OCI-LY3 (cell line): ENCODE measurements around the gene CAP2.

Experiments
- H2AFZ ChIP-seq: fragments of 200-600, 300-600 bp; shearing (Covaris generic); 2 replicates; pipeline ENCODE4 v1.6.0; 2014; ENCODE audit warnings: antibody characterized with exemption, low read depth, low read length
- H3K27ac ChIP-seq: fragments of 200-600, 300-600 bp; sonication (generic); 2 replicates; pipeline ENCODE4 v1.5.1; 2014; ENCODE audit warnings: mild to moderate bottlenecking, low read length, moderate library complexity, mixed read lengths
- H3K27me3 ChIP-seq: fragments of 200-600, 300-600 bp; sonication (generic); 2 replicates; pipeline ENCODE4 v1.6.1; 2014; ENCODE audit warnings: low read depth, low read length, mixed read lengths
- H3K36me3 ChIP-seq: fragments of 200-600, 300-600 bp; sonication (generic); replicated peaks from 2 replicates; pipeline ENCODE3; 2014; ENCODE audit warnings: low read depth, low read length, mixed read lengths
- H3K4me1 ChIP-seq: fragments of 300-600, 200-600 bp; sonication (generic); 2 replicates; pipeline ENCODE4 v1.6.1; 2014; ENCODE audit warnings: low read length, mixed read lengths
- H3K4me2 ChIP-seq: fragments of 200-600, 300-600 bp; sonication (generic); 2 replicates; pipeline ENCODE4 v1.6.1; 2014; ENCODE audit warnings: low read length, mixed read lengths
- H3K4me3 ChIP-seq: fragments of 300-600, 200-600 bp; sonication (generic); 2 replicates; pipeline ENCODE4 v1.5.1; 2014; ENCODE audit warnings: antibody characterized with exemption, mild to moderate bottlenecking, low read length, moderate library complexity
- H3K79me2 ChIP-seq: fragments of 300-600, 200-600 bp; shearing (Covaris generic); 2 replicates; pipeline ENCODE4 v1.6.1; 2014; ENCODE audit warnings: mild to moderate bottlenecking, low read length, mixed read lengths
- H3K9ac ChIP-seq: fragments of 300-600, 200-600 bp; shearing (Covaris generic); 2 replicates; pipeline ENCODE4 v1.6.0; 2014; ENCODE audit warnings: mild to moderate bottlenecking, low read length, moderate library complexity
- H3K9me3 ChIP-seq: fragments of 200-600, 300-600 bp; shearing (Covaris generic); 2 replicates; pipeline ENCODE4 v1.6.1; 2014; ENCODE audit warnings: low read length, mixed read lengths; ENCODE audit not compliant: insufficient read depth
- H4K20me1 ChIP-seq: fragments of 200-600, 300-600 bp; sonication (generic); 2 replicates; pipeline ENCODE4 v1.6.1; 2016; ENCODE audit warnings: low read length, mixed read lengths; ENCODE audit not compliant: insufficient read depth
- CTCF ChIP-seq: fragments of 200-600, 300-600 bp; sonication (generic); IDR thresholded peaks from 2 replicates; pipeline ENCODE4 v1.5.1; 2014; ENCODE audit warnings: antibody characterized with exemption, low read length, low read depth
- EZH2phosphoT487 ChIP-seq: fragments of 200-600 bp; shearing (Covaris generic); IDR thresholded peaks from 2 replicates; pipeline ENCODE4 v1.6.1; 2018; ENCODE audit warnings: antibody characterized with exemption, mixed run types, low read depth

The CAP2 gene

DNA sequence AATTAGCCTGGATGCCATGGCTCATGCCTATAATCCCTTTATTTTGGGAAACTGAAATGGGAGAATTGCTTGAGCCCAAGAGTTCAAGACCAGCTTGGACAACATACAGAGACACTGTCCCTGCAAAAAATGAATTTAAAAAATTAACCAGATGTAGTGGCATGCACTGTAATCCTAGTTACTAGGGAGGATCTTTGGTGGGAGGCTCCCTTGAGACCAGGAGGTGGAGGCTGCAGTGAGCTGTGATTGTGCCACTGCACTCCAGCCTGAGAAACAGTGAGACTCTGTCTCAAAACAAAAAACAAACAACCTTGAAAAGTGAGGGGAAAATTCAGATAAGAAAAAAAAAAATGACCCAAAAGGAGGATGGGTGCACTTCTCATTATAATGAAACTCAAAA, 23.4 kb downstream of the CAP2 start:
- no peak for TF ChIP-seq EZH2phosphoT487
- TF ChIP-seq CTCF: no peak
- Histone ChIP-seq H2AFZ (no peak overlapping the region), H3K4me2 (no peak overlapping the region), H3K9ac (no peak overlapping the region), H4K20me1 (no peaks in the 10 kb centered on the region), H3K79me2 (no peaks in the 10 kb centered on the region), H3K27me3 (no peaks in the 10 kb centered on the region), H3K4me1 (no peaks in the 10 kb centered on the region), H3K36me3 (no peaks in the 10 kb centered on the region), H3K9me3 (no peaks in the 10 kb centered on the region), H3K4me3 (no peak overlapping the region), H3K27ac (no peak overlapping the region)

GRCh38 chr6:17417817-17418216, 24.4 kb downstream of the CAP2 start:
- H3K27me3 ChIP-seq: no peaks in the 10 kb centered on the region
- H3K27ac ChIP-seq: no peak overlapping the region
- no peaks in the 10 kb centered on the region for H3K36me3 ChIP-seq
- H3K79me2 ChIP-seq: no peaks in the 10 kb centered on the region
- no peaks in the 10 kb centered on the region for H3K9me3 ChIP-seq
- H4K20me1 ChIP-seq: no peaks in the 10 kb centered on the region
- no peak overlapping the region for H3K9ac ChIP-seq
- no peak overlapping the region for H3K4me3 ChIP-seq
- H2AFZ ChIP-seq: no peak overlapping the region
- no peak overlapping the region for H3K4me2 ChIP-seq
- H3K4me1 ChIP-seq: no peaks in the 10 kb centered on the region
- TF ChIP-seq CTCF (no peak), EZH2phosphoT487 (no peak)

DNA sequence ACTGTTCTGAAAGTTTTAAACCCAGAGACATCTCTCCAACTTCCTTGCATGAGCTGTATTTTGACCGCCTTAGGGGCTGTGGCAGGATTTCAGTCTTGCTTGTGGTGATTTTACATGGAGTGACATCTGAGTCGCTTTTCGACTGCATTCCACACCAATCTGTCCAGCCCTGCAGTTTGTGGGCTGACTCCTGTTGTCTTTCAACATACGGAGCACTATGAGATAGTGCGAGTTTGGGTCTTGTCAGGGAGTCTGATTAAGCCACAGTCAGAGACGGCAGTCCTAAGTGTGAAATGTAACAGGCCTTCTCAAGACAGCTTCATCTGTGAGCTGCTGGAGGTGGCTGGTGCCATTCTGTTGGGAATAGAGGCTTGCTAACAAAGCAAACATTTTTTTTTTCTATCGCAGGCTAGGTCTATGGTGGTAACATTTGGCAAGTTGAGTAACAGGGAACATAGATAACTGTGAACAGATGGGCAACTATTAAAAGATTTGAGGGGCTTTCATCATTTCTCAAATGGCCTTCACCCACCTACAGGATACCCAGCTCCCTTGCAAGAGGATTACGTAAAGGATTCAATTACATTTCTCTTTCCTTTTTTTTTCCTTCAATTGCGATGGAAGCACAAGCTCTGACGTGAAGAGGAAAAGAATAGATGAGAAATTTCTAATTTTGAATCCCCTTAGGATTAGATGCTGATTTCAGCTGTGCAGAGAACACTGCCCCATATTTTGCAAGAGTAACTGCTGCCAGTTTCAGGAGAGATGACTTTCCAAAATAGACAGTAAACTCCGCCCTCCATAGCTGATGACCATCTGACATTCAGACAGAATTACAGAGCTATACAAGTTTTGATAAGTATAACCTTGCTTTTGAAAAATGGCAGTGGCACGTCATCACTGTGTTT, 25.1 kb downstream of the CAP2 start:
- Histone ChIP-seq H3K27me3 (no peaks in the 10 kb centered on the region), H3K27ac (no peak overlapping the region), H3K36me3 (no peaks in the 10 kb centered on the region), H3K4me1 (no peaks in the 10 kb centered on the region), H3K9me3 (no peaks in the 10 kb centered on the region), H3K4me3 (no peak overlapping the region), H2AFZ (no peak overlapping the region), H4K20me1 (no peaks in the 10 kb centered on the region), H3K79me2 (no peaks in the 10 kb centered on the region), H3K4me2 (no peak overlapping the region), H3K9ac (no peak overlapping the region)
- TF ChIP-seq CTCF (no peak), EZH2phosphoT487 (no peak)

- TF ChIP-seq EZH2phosphoT487: no peak
- no peak for TF ChIP-seq CTCF
- Histone ChIP-seq H3K27ac (no peak overlapping the region), H3K4me1 (no peaks in the 10 kb centered on the region), H3K4me3 (no peak overlapping the region), H3K4me2 (no peak overlapping the region), H3K9me3 (no peaks in the 10 kb centered on the region), H3K9ac (no peak overlapping the region), H2AFZ (no peak overlapping the region), H3K27me3 (no peaks in the 10 kb centered on the region), H3K79me2 (no peaks in the 10 kb centered on the region), H3K36me3 (no peaks in the 10 kb centered on the region), H4K20me1 (no peaks in the 10 kb centered on the region)
Measured at GRCh38 chr6:17419189-17419575, 25.8 kb downstream of the CAP2 start.
